AG04449 (cell line): ENCODE measurements around the gene SEL1L.

ENCODE experiments used
- CTCF ChIA-PET: fragments of 350-600 bp; formaldehyde crosslinking; extraction: SDS; loops from one replicate; lab custom pipeline; 2021; ENCODE audit warnings: antibody characterized with exemption; lab: Yijun Ruan, JAX
- POLR2A ChIA-PET: fragments of 400-600, 350-600 bp; formaldehyde crosslinking; extraction: SDS; loops from one replicate; lab custom pipeline; 2020; ENCODE audit warnings: antibody characterized with exemption, inconsistent platforms; lab: Yijun Ruan, JAX
- DNase-seq: peaks from one replicate; pipeline ENCODE4 v3.0.0-alpha.2; 2010; ENCODE audit warnings: low read depth, low spot score
- H3K4me3 ChIP-seq: 2 replicates; pipeline ENCODE4 v1.5.1; 2011; ENCODE audit warnings: low read depth, mild to moderate bottlenecking, control low read depth, low read length
- CTCF ChIP-seq: IDR thresholded peaks from one replicate; pipeline ENCODE4 v1.5.1; 2011; ENCODE audit warnings: mild to moderate bottlenecking, moderate library complexity, low read length, control low read depth, inconsistent platforms; ENCODE audit not compliant: insufficient read depth; ENCODE audit errors: missing control alignments

SEL1L gene

DNA sequence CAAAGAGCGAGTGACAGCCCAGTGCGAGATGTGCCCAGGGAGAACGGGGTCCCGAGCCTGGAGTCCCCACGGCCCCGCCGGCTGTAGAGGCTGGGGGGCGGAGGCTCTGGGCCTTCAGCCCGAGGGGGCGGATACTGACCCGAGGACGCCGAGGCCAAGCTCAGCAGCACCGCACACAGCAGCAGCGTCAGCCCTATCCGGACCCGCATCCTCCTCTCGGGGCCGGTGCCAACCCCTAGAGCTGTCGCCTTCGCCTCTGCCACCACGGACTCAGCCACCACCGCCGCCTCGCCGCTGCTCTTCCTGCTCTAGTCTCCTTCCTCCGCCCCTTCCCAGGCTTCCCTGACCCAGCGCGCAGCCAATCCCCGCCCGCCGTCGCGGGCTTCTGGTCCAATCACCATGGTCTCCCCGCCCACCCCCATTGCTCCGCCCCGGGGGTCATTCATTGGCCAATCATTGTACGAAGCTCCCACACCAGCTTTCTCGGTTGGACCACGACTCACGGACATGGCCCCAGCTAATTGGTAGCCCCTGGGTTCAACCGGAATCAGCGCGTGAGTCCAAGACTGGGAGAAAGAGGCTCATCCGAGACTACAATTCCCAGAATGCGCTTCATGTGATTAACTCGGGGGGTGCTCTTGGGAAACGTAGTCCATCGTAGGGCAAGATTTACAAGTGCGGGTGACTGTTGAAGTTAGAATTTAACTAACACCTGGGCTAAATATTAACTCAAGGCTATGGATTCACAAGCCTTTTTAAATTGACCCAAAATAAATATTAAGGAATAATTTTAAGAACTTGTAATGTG, at the start of gene SEL1L:
Gene SEL1L (minus strand): TSS at position 318 of the 808 bp plus-strand sequence. CDS start 109 bp downstream, at position 209.
- ChIA-PET POLR2A (interaction anchor here (0.7 kb wide), 1 partner anchor 313 kb away, joined by 3 read pairs; the partner anchor contains the start of gene GTF2A1), CTCF (no interaction called here)
- no peak for TF ChIP-seq CTCF
- DNase-seq: peak; percentile 96
- peak within 1 kb of the TSS; percentile 98 for H3K4me3 ChIP-seq

DNA sequence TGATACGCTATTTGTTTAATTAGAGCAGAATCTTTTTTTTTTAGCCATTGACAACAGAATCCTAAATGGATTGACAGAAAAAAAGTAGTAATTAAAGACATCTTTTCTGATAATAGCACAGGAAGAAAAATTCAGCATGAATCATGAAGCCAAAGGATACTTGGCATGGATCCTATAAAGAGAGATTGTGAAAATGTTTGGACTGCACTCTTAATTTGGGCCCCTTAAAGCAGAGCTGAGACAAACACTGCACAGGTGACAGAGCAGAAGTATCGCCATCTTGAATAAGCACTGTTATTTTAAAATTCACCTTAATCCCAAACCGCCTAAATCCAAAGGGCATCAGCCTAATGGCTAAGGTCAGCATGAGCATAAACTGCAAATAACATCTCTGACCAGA, 48.8 kb upstream of the SEL1L start:
- ChIA-PET POLR2A (no interaction called here), CTCF (no interaction called here)
- no peak for TF ChIP-seq CTCF
- no peak overlapping the region for H3K4me3 ChIP-seq
- DNase-seq: no peak

DNA sequence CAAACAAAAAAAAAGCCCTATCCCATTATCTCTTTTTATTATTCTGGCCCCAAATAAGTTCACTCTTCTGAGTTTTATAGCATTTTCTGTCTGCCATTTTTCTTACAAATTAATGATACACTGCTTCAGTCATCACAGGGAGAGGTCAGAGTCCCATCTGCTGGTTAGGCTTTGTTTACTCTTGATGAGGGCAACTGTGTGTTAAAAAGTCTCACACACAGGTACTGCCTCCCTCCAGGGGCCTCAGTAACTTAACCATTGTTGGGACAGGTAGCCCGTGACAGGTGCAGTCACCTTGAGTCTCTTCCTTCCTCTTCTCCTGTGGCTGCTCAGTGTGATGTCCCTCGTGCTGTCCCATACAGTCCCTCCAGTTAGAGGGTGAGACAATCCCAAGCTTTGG, 45.5 kb upstream of the SEL1L start:
- POLR2A ChIA-PET: no interaction called here
- CTCF ChIA-PET: no interaction called here
- TF ChIP-seq CTCF: no peak
- H3K4me3 ChIP-seq: no peak overlapping the region
- DNase-seq: no peak

DNA sequence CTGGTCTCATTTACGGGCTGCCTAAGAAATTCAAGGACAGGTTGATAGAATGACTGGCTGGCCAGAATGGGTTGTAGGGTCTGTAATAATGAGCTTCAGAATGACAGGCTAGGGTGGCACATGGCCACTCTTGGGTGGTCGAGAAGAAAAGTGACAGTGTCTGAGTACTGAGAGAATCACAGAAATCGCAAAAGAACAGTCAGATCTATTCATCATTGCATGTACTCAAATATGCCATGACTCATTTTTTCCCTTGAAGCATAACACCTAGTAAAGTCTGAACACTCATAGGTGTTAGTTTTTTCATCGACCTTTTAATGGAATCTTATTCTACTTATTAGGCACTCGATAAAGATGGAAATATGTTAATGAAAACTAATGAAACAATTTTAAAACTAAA, 37.8 kb upstream of the SEL1L start:
- no peak for TF ChIP-seq CTCF
- DNase-seq: no peak
- H3K4me3 ChIP-seq: no peak overlapping the region
- ChIA-PET POLR2A (no interaction called here), CTCF (no interaction called here)

GRCh38 chr14:81567302-81567701, 33.6 kb upstream of the SEL1L start:
- no peak overlapping the region for H3K4me3 ChIP-seq
- TF ChIP-seq CTCF: no peak
- DNase-seq: no peak
- CTCF ChIA-PET: no interaction called here
- POLR2A ChIA-PET: no interaction called here

DNA sequence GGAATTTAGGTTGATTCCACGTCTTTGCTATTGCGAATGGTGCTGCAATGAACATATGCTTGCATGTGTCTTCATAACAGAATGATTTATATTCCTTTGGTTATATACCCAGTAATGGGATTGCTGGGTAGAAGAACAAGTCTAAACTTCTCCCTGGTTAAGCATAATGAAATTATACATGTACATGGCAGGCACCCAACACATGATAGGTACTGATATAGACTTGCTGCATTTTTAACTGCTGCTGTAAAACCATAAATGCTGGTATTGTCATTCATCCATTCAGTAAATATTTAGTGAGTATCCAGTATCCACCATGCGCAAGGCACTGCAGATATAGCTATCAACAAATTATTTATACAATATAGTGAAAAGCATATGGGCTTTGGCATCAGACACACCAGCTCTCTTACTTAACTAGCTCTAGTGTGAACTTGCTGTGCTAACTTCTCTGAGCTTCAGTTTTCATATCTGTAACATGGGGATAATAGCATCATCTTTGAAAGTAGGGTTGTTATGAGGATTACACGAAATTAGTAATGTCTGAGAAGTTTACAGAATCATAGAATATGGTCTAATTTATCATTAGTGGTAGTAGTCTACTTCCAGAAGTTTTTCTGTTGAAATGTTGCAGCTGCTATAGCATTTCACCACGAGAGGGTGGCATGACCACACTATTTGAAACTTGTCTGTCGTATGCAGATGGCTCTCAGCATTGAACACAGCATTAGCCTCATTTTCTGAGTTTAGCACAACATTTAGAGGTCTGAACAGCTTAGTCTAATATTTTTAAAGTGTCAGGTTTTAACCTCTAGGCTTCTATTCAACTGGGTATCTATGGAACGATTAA, 32.0 kb upstream of the SEL1L start:
- TF ChIP-seq CTCF: peak; percentile 8
- H3K4me3 ChIP-seq: no peak overlapping the region
- no peak for DNase-seq
- POLR2A ChIA-PET: no interaction called here
- CTCF ChIA-PET: no interaction called here
